ENCODE results near the gene RGS7BP. TPM values are rescaled to one million over a fixed set of nuclear protein-coding genes. Genes with fewer than 3 reads are reported as not detected.

RGS7BP gene
- polyA plus RNA-seq, 4 donors: 0.97 to 1.3 TPM; not detected in 2

DNA sequence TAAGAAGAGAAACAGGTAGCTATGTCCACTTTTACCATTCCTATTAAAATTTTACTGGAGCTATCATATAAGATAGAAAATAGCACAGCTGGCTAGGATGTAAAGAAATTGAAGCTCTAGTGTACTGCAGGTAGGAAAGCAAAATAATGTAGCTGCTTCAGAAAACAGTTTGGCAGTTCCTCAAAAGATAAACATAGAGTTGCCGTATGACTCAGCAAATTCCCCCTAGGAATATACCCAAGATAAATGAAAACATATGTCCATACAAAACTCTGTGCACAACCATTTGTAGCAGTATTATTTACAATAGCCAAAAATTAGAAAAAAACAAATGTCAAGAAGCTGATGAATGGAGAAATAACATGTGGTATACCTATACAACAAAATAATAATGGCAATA lies 119.9 kb downstream of the RGS7BP start:
- H3K4me3 ChIP-seq (ENCODE audit: low read depth in 1 of 3, low read length in 3 of 3): no peak overlapping the region
- H3K4me1 ChIP-seq (ENCODE audit: control insufficient read depth in 3 of 3, insufficient read depth in 2 of 3, low read depth in 1 of 3, low read length in 2 of 3): no peaks in the 10 kb centered on the region
- H3K27me3 ChIP-seq (ENCODE audit: control insufficient read depth in 3 of 3, insufficient read depth in 3 of 3, low read length in 3 of 3): peaks cover 0 to 6% (median 2%) of the 10 kb centered on the region in 3 donors
- FAIRE-seq: no peak
- H3K9me3 ChIP-seq (ENCODE audit: control insufficient read depth in 2 of 2, insufficient read depth in 1 of 2, low read depth in 1 of 2, low read length in 1 of 2): no peaks in the 10 kb centered on the region
- WGBS, 3 donors: 65 to 73% (median 65%) methylated on average over 1 of the region's 1 CpG
- H3K27ac ChIP-seq (ENCODE audit: low read depth in 1 of 3, low read length in 2 of 3): no peak overlapping the region
- no peaks in the 10 kb centered on the region for H3K36me3 ChIP-seq (ENCODE audit: control insufficient read depth in 3 of 3, insufficient read depth in 2 of 3, low read depth in 1 of 3, low read length in 3 of 3)
- no peak for DNase-seq

DNA sequence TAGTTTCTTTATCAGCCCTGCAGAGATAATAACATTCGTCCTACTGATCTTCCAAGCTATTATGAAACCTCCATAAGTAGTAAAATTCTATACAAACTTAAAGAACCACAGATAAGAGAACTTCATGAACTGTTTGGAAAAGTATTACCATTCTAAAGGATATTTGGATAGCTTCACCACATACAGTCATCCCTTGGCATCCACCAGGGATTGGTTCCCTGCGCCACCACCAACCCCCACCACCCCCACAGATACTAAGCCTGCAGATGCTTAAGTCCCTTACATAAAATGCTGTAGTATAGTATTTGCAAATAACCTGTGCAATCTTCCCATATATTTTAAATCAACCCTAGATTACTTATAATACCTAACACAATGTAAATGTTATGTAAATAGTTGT lies 123.1 kb downstream of the RGS7BP start:
- FAIRE-seq (no peak), DNase-seq (no peak)
- H3K4me3 ChIP-seq (ENCODE audit: low read depth in 1 of 3, low read length in 3 of 3): no peak overlapping the region
- no peak overlapping the region for H3K27ac ChIP-seq (ENCODE audit: low read depth in 1 of 3, low read length in 2 of 3)
- H3K27me3 ChIP-seq (ENCODE audit: control insufficient read depth in 3 of 3, insufficient read depth in 3 of 3, low read length in 3 of 3): peaks cover 0 to 6% (median 2%) of the 10 kb centered on the region in 3 donors
- no peaks in the 10 kb centered on the region for H3K4me1 ChIP-seq (ENCODE audit: control insufficient read depth in 3 of 3, insufficient read depth in 2 of 3, low read depth in 1 of 3, low read length in 2 of 3)
- H3K36me3 ChIP-seq (ENCODE audit: control insufficient read depth in 3 of 3, insufficient read depth in 2 of 3, low read depth in 1 of 3, low read length in 3 of 3): no peaks in the 10 kb centered on the region
- H3K9me3 ChIP-seq (ENCODE audit: control insufficient read depth in 2 of 2, insufficient read depth in 1 of 2, low read depth in 1 of 2, low read length in 1 of 2): no peaks in the 10 kb centered on the region
- WGBS, 3 donors: 45 to 73% (median 65%) methylated on average over 2 of the region's 2 CpGs

DNA sequence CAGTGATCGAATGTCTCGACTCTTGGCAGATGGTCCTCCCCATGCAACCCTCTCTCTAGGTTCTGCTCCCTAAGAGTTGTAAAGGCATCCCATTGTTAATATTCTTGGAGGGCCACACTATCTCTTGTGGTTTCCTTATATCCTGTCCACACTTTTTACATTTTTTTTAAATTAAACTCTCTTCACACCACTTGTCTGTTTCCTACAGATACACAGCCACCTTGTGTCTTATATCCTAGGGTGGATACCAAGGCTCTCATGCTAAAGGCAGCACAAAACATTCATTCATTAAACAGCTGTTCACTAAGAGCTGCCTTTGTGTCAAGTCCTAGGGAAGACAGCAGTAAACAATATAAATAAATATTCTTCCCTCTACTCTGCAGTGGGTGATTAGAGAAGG lies 124.0 kb downstream of the RGS7BP start:
- 77 to 92% (median 87%) methylated on average over 2 of the region's 2 CpGs for WGBS, 3 donors
- Histone ChIP-seq H3K27ac (ENCODE audit: low read depth in 1 of 3, low read length in 2 of 3) (no peak overlapping the region), H3K36me3 (ENCODE audit: control insufficient read depth in 3 of 3, insufficient read depth in 2 of 3, low read depth in 1 of 3, low read length in 3 of 3) (no peaks in the 10 kb centered on the region), H3K4me1 (ENCODE audit: control insufficient read depth in 3 of 3, insufficient read depth in 2 of 3, low read depth in 1 of 3, low read length in 2 of 3) (no peaks in the 10 kb centered on the region), H3K27me3 (ENCODE audit: control insufficient read depth in 3 of 3, insufficient read depth in 3 of 3, low read length in 3 of 3) (peaks cover 0 to 6% (median 0%) of the 10 kb centered on the region in 3 donors), H3K9me3 (ENCODE audit: control insufficient read depth in 2 of 2, insufficient read depth in 1 of 2, low read depth in 1 of 2, low read length in 1 of 2) (no peaks in the 10 kb centered on the region), H3K4me3 (ENCODE audit: low read depth in 1 of 3, low read length in 3 of 3) (no peak overlapping the region)
- FAIRE-seq (no peak), DNase-seq (no peak)

DNA sequence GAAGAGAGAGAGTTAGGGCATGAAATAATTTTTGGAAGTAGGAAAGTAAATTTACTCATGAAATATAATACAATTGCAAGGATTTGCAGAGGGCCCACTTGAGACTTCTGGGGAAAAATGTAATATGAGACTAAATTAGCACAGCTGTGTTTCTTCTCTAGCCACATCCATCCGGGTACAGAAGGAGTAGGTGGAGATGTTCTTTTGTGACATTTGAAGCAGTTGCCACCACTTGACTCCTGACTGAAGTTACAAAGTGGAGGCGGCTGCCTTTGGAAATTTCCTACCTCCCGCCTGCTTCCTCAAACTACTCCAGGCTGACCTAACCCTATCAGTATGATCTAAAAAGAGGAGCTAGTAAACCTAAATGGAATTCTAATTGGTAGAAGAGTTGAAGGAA lies 126.4 kb downstream of the RGS7BP start:
- FAIRE-seq: no peak
- WGBS, 3 donors: 37 to 49% (median 45%) methylated on average over 3 of the region's 3 CpGs
- Histone ChIP-seq H3K27ac (ENCODE audit: low read depth in 1 of 3, low read length in 2 of 3) (no peak overlapping the region), H3K4me3 (ENCODE audit: low read depth in 1 of 3, low read length in 3 of 3) (no peak overlapping the region), H3K9me3 (ENCODE audit: control insufficient read depth in 2 of 2, insufficient read depth in 1 of 2, low read depth in 1 of 2, low read length in 1 of 2) (no peaks in the 10 kb centered on the region), H3K27me3 (ENCODE audit: control insufficient read depth in 3 of 3, insufficient read depth in 3 of 3, low read length in 3 of 3) (peaks cover 0 to 7% (median 2%) of the 10 kb centered on the region in 3 donors), H3K4me1 (ENCODE audit: control insufficient read depth in 3 of 3, insufficient read depth in 2 of 3, low read depth in 1 of 3, low read length in 2 of 3) (no peaks in the 10 kb centered on the region), H3K36me3 (ENCODE audit: control insufficient read depth in 3 of 3, insufficient read depth in 2 of 3, low read depth in 1 of 3, low read length in 3 of 3) (no peaks in the 10 kb centered on the region)
- DNase-seq: no peak

DNA sequence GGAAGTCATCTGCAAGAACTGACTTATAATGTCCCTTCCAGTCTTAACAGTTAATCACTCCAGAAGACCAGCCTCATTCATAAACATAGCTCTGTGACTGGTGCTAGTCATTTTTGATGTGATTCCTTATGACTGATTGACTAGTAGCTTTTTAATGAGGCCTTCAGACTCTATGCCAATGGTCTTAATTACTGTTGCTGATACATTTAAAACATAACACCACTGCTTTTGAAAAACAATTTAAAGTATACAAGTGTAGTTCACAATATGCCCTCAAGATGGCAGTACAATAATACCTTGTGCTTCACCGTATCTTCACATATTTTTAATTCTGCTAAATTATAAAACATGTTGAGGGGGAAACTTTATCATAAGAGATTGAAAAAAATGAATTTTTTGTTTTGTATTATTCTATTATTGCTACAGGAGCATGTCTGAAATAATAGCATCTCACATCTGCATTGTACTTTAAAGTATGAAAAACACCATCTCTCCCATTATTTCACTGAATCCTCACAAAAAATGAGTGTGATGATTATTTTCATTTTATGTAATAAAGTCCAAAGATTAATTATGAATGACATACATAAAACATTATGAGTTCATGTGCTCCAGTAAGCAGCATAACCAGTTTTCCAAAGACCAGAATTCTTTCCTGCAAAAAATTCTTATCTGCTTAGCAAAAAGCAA lies 129.3 kb downstream of the RGS7BP start:
- H3K4me3 ChIP-seq (ENCODE audit: low read depth in 1 of 3, low read length in 3 of 3): no peak overlapping the region
- peak; percentile 44 to 45 for DNase-seq

DNA sequence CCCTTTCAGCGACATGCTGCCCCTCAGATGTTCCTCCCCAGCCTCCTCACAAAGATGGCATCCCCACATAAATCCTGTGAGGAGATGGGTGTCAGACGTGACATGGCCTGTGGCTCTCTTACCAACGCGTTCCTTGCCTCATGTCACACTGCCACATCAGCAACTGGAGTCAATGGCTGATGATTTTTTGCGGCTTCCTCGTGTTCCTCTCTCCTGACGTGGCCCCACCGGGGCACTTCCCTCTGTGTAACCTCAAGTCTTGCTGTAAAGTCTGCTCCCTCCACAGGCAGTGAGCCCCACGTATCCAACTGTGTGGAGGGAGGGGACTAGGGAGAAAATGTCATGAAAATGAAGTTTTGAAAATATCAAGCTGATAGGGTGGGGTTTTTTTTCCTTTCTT lies 131.3 kb downstream of the RGS7BP start:
- DNase-seq (no peak), FAIRE-seq (no peak)
- H3K27ac ChIP-seq (ENCODE audit: low read depth in 1 of 3, low read length in 2 of 3): no peak overlapping the region
- H3K36me3 ChIP-seq (ENCODE audit: control insufficient read depth in 3 of 3, insufficient read depth in 2 of 3, low read depth in 1 of 3, low read length in 3 of 3): no peaks in the 10 kb centered on the region
- H3K4me1 ChIP-seq (ENCODE audit: control insufficient read depth in 3 of 3, insufficient read depth in 2 of 3, low read depth in 1 of 3, low read length in 2 of 3): no peaks in the 10 kb centered on the region
- WGBS, 3 donors: 49 to 69% (median 54%) methylated on average over 9 of the region's 9 CpGs
- H3K4me3 ChIP-seq (ENCODE audit: low read depth in 1 of 3, low read length in 3 of 3): no peak overlapping the region
- H3K9me3 ChIP-seq (ENCODE audit: control insufficient read depth in 2 of 2, insufficient read depth in 1 of 2, low read depth in 1 of 2, low read length in 1 of 2): no peaks in the 10 kb centered on the region
- H3K27me3 ChIP-seq (ENCODE audit: control insufficient read depth in 3 of 3, insufficient read depth in 3 of 3, low read length in 3 of 3): peaks cover 0 to 3% (median 2%) of the 10 kb centered on the region in 3 donors

More for the DNA sequence above, 129.3 kb downstream of the RGS7BP start:
- FAIRE-seq: no peak
- H3K27me3 ChIP-seq (ENCODE audit: control insufficient read depth in 3 of 3, insufficient read depth in 3 of 3, low read length in 3 of 3): peaks cover 0 to 3% (median 2%) of the 10 kb centered on the region in 3 donors
- 0 to 5% (median 1%) methylated on average over 1 of the region's 1 CpG for WGBS, 3 donors
- no peak overlapping the region for H3K27ac ChIP-seq (ENCODE audit: low read depth in 1 of 3, low read length in 2 of 3)
- no peaks in the 10 kb centered on the region for H3K36me3 ChIP-seq (ENCODE audit: control insufficient read depth in 3 of 3, insufficient read depth in 2 of 3, low read depth in 1 of 3, low read length in 3 of 3)
- no peaks in the 10 kb centered on the region for H3K4me1 ChIP-seq (ENCODE audit: control insufficient read depth in 3 of 3, insufficient read depth in 2 of 3, low read depth in 1 of 3, low read length in 2 of 3)
- H3K9me3 ChIP-seq (ENCODE audit: control insufficient read depth in 2 of 2, insufficient read depth in 1 of 2, low read depth in 1 of 2, low read length in 1 of 2): no peaks in the 10 kb centered on the region

DNA sequence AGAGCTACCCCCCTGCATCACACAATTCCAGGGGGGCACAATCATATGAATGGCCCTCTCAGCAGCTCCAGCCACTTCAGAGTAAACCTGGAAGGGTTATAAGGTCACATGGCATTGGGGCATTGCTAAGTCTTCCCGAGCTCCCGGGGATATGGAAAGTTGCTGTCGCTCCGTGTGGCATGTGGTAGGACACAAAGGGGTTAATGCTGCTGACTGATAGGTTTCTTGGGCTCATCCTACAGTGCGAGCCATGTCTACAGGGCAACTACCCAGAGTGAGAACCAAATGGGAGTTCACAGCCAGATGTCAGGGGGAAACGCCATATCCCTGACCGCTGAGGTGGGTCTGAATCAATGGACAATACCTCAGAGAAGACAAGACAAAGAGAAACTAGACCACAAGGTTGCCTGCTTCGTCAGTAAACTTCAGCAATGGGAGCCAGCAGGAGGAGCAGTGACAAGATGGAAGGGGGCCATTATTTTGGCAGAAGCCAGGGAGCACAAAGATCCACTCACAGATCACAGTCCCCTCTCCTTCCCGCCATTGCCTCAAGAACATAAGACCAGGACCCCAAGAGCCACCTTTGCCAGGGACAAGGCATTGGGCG lies 132.1 kb downstream of the RGS7BP start:
- Histone ChIP-seq H3K36me3 (ENCODE audit: control insufficient read depth in 3 of 3, insufficient read depth in 2 of 3, low read depth in 1 of 3, low read length in 3 of 3) (no peaks in the 10 kb centered on the region), H3K4me1 (ENCODE audit: control insufficient read depth in 3 of 3, insufficient read depth in 2 of 3, low read depth in 1 of 3, low read length in 2 of 3) (no peaks in the 10 kb centered on the region), H3K4me3 (ENCODE audit: low read depth in 1 of 3, low read length in 3 of 3) (no peak overlapping the region), H3K27me3 (ENCODE audit: control insufficient read depth in 3 of 3, insufficient read depth in 3 of 3, low read length in 3 of 3) (peaks cover 0 to 3% (median 2%) of the 10 kb centered on the region in 3 donors), H3K9me3 (ENCODE audit: control insufficient read depth in 2 of 2, insufficient read depth in 1 of 2, low read depth in 1 of 2, low read length in 1 of 2) (no peaks in the 10 kb centered on the region), H3K27ac (ENCODE audit: low read depth in 1 of 3, low read length in 2 of 3) (no peak overlapping the region)
- FAIRE-seq (no peak), DNase-seq (no peak)
- 69 to 72% (median 72%) methylated on average over 10 of the region's 10 CpGs for WGBS, 3 donors

DNA sequence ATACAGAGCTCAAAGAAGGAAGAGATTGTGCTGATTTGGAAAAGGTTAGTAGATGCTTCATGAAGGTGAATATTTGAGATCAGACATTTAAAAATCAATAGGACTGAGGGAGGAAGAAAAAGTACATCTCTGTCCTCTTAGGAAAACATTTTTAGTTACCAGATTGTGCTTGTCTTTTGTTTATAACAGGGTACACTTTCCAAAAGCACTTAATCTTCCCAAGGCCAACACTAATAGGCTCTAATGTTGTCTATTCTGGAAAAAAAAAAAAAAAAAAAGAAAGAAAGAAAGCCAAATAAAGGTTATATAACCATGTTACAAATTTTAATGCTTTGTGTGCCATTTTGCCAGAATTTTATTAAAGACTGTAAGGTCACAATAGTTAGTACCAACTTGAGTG lies 139.0 kb downstream of the RGS7BP start:
- H3K36me3 ChIP-seq (ENCODE audit: control insufficient read depth in 3 of 3, insufficient read depth in 2 of 3, low read depth in 1 of 3, low read length in 3 of 3): no peaks in the 10 kb centered on the region
- H3K4me3 ChIP-seq (ENCODE audit: low read depth in 1 of 3, low read length in 3 of 3): no peak overlapping the region
- H3K9me3 ChIP-seq (ENCODE audit: control insufficient read depth in 2 of 2, insufficient read depth in 1 of 2, low read depth in 1 of 2, low read length in 1 of 2): no peaks in the 10 kb centered on the region
- H3K4me1 ChIP-seq (ENCODE audit: control insufficient read depth in 3 of 3, insufficient read depth in 2 of 3, low read depth in 1 of 3, low read length in 2 of 3): no peaks in the 10 kb centered on the region
- no peak overlapping the region for H3K27ac ChIP-seq (ENCODE audit: low read depth in 1 of 3, low read length in 2 of 3)
- FAIRE-seq: no peak
- no peak for DNase-seq
- no peaks in the 10 kb centered on the region for H3K27me3 ChIP-seq (ENCODE audit: control insufficient read depth in 3 of 3, insufficient read depth in 3 of 3, low read length in 3 of 3)

DNA sequence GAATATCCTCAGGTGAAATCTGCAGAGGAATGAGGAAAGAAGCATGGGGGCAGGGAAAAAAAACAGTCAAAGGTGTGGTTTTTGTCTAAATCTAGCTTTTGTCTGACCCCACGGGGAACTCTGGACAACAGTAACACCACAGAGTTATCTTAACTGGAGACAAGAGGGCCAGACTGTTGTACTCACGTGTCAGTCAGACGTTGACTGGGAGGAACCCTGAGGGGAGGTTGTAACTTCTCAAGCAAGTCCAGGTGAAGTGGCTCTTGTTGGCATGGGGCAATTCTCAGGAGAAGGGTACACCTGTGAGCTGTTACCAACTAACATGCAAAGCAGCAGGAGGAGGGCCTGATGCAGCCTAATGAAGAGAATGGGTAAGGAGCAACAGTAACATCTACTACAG lies 140.4 kb downstream of the RGS7BP start:
- H3K36me3 ChIP-seq (ENCODE audit: control insufficient read depth in 3 of 3, insufficient read depth in 2 of 3, low read depth in 1 of 3, low read length in 3 of 3): no peaks in the 10 kb centered on the region
- no peaks in the 10 kb centered on the region for H3K4me1 ChIP-seq (ENCODE audit: control insufficient read depth in 3 of 3, insufficient read depth in 2 of 3, low read depth in 1 of 3, low read length in 2 of 3)
- DNase-seq: no peak
- no peak overlapping the region for H3K4me3 ChIP-seq (ENCODE audit: low read depth in 1 of 3, low read length in 3 of 3)
- no peaks in the 10 kb centered on the region for H3K27me3 ChIP-seq (ENCODE audit: control insufficient read depth in 3 of 3, insufficient read depth in 3 of 3, low read length in 3 of 3)
- no peak for FAIRE-seq
- WGBS, 3 donors: 49 to 75% (median 52%) methylated on average over 3 of the region's 3 CpGs
- H3K9me3 ChIP-seq (ENCODE audit: control insufficient read depth in 2 of 2, insufficient read depth in 1 of 2, low read depth in 1 of 2, low read length in 1 of 2): no peaks in the 10 kb centered on the region
- no peak overlapping the region for H3K27ac ChIP-seq (ENCODE audit: low read depth in 1 of 3, low read length in 2 of 3)

Measured in small intestine (tissue), 7 donors.